GM23338 (cell line): ENCODE measurements around the gene AKR1C1.
"Not testable (repeated sequence)": the region's sequence is repeated elsewhere in the genome, so short reads cannot be mapped to it uniquely, and the experiment has no call there.

Experiments used
- CTCF ChIP-seq, 2 experiments: fragments of 200-600 bp in 1 of 2; sonication (generic) in 1 of 2; conservative IDR thresholded peaks; 2 replicates each; pipeline versions ENCODE4 v1.5.1 to v1.6.1; 2016 to 2017; ENCODE audit warnings: antibody characterized with exemption in 2 of 2, low read depth in 2 of 2, mild to moderate bottlenecking in 2 of 2, moderate library complexity in 1 of 2
- EZH2 ChIP-seq: fragments of 200-600 bp; sonication (generic); IDR thresholded peaks from one replicate; pipeline ENCODE4 v1.8.0; 2017; ENCODE audit warnings: antibody characterized with exemption, mild to moderate bottlenecking, low read depth; ENCODE audit not compliant: unreplicated experiment
- JUNB ChIP-seq: IDR thresholded peaks from one replicate; pipeline ENCODE4 v1.6.1; 2016; ENCODE audit warnings: antibody characterized with exemption; ENCODE audit not compliant: unreplicated experiment

GRCh38 chr10:5021624-5022290 lies 58.5 kb downstream of the AKR1C1 start:
- not testable (repeated sequence) for TF ChIP-seq JUNB; CTCF (conservative IDR thresholded peaks at IDR 0.05; ENCODE audit: low read depth in 2 of 2); EZH2
